ENCODE results near the gene PTPRN2. TPM values are rescaled to one million over a fixed set of nuclear protein-coding genes. Genes with fewer than 3 reads are reported as not detected.
"Not testable (repeated sequence)": the region's sequence is repeated elsewhere in the genome, so short reads cannot be mapped to it uniquely, and the experiment has no call there.

Gene PTPRN2
- total RNA-seq, 1 donor from 2014 or later = 2.4 TPM

DNA sequence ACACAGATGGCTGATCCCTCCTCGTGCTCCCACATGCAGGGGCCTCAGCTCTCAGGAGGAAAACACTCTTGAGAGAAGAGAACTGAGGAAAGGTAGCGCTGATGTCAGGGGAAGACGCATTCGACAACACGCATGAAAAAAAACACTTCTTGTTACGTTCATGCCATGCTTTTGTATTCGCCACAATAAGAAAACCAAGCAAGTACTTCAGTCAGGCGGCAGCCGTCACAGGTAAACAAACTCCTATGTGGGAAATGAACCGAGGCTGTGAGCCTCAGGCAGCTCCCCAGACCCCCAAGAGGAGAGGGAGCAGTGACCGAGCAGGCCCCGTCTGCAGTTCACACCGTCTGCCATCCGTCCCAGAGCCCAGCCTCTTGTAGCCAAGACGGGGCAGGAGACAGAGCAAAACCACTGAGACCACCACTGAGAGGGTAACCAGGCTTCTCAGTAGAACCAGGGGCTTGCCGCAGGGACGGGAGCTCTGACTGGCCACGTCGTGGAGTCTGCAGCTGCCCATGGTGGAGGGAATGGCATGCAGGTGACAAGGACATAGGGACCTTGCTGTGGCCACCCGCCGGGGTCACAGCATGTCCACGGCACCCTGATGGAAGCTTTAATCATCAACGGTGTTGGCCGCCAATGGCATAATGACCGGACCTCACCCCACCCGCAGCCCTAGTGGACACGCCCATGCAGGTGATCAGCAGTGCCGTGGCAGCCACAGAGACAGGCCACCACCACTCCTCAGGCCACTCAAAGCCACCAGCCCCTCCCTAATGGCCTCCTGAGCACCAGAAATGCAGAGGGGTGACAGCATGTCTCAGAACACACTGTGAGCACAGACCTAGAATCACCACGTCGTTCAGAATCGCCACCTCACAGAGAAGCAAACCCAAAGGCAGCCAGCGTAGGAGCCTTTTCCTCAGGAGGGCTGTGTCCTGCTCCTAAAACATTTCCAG, 304.3 kb downstream of the PTPRN2 start:
- no peak for DNase-seq (ENCODE audit: low read depth in 2 of 2)

DNA sequence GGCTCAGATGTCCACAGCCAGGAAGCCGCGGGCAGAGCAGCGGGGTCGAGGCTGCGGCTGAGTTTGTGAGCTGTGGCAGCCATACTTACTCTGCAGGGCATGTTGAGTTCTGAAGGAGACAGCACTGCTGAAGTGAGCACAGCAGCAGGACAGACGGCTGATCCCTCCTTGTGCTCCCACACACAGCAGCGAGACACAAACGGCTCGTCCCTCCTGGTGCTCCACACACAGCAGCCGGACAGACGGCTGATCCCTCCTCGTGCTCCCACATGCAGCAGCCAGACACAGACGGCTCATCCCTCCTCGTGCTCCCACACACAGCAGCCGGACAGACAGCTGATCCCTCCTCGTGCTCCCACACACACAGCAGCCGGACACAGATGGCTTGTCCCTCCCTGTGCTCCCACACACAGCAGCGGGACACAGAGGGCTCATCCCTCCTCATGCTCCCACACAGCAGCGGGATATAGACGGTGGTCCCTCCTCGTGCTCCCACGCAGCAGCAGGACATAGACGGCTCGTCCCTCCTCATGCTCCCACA, 305.1 kb downstream of the PTPRN2 start:
- no peak for DNase-seq (ENCODE audit: low read depth in 2 of 2)

DNA sequence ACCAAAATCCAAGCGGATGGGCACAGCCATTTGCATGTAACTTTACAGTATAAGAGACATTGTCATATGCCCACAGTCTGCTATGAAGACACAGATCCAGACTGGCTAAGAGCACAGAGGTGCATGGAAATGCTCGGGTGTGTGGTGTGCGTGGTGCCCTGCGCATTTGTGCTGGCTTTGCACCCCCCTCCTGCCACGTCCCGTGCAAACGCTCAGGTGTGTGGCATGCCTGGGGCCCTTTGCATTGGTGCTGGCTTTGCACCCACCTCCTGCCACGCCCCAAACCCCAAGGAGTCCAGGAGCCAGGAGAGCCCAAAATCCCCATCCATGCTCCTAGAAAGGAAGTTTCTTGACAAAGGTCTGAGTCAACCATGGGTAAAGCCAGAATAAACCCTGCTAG, 306.2 kb downstream of the PTPRN2 start:
- no peak for DNase-seq (ENCODE audit: low read depth in 2 of 2)

DNA sequence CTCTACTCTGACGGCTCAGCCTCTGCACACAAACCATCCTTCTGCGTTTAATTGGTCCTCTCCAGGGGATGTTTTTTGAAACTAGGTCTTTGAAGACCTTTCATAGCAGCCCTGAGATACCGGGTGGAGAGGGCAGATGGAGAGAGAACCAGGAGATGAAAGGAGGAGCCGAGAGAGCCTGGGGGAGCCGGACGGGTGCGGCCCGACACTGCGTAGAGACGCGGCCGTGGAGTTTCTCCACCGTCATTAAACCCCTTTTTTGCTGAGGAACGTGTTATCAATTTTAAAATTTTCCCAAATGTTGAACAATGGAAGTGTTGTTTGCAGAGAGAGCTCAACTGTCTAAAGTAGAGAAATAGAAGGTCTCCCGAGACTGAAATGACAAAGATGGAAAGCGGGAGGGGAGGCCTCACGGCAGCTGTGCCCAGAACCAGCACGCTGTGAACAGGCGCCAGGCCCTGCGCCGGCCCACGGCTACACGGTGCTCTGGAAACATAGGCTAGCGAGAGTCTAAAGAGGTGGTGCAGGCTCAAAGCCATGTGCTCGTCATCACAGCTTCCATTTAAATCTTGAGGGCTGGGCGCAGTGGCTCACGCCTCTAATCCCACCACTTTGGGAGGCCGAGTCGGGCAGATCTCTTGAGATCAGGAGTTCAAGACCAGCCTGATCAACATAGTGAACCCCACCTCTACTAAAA, 307.0 kb downstream of the PTPRN2 start:
- DNase-seq (ENCODE audit: low read depth in 2 of 2) = no peak

DNA sequence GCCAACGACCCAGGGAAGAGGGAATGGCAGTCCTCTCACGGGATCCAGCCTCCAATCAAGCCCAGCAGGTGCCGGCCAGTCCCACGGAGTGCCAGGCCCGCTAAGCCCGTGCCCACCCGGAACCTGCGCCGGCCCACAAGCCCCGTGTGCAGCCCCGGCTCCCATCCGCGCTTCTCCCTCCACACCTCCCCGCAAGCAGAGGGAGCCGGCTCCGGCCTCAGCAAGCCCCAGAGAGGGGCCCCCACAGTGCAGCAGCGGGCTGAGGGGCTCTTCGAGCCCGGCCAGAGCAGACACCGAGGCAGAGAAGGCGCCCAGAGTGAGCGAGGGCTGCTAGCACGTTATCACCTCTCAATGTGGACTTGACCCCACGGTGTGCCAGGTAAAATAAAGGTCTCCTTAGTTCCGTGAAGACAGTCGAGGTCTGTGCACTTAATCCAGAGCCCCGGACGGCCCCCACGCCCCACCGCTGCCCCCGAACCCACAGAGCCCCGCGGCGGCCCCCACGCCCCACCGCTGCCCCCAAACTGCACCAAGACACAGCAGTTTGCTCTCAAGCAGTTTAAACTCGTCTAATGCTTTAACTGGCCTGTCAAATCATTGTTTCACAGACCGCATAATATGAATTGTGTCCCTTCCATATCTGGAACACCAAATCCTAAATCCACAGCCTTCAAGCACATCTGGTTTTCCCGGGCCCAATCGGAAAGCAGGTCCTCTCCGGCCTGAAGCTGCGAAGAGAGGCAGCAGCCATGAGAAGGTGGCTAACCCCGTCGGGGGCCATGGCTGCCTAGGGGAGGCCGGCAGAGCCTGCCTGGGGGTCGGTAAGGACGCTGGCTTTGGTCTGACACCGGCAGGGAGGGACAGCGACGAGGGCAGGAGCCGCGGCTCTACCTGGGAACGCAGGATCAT, 307.8 kb downstream of the PTPRN2 start:
- no peak for DNase-seq (ENCODE audit: low read depth in 2 of 2)

DNA sequence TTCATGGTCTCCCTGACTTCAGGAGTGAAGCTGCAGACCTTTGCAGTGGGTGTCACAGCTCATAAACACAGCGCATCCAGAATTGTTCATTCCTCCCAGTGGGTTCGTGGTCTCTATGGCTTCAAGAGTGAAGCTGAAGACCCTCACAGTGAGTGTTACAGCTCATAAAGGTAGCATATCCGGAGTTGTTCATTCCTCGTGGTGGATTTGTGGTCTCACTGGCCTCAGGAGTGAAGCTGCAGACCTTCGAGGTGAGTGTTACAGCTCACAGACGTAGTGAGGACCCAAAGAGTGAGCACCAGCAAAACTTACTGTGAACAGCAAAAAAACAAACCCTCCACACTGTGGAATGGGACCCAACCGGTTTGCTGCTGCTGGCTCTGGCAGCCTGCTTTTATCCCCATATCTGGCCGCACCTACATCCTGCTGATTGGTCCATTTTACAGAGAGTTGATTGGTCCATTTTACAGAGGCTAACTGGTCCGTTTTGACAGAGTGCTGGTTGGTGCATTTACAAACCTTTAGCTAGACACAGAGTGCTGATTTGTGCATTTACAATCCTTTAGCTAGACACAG, 308.8 kb downstream of the PTPRN2 start:
- DNase-seq (ENCODE audit: low read depth in 2 of 2) = no peak

DNA sequence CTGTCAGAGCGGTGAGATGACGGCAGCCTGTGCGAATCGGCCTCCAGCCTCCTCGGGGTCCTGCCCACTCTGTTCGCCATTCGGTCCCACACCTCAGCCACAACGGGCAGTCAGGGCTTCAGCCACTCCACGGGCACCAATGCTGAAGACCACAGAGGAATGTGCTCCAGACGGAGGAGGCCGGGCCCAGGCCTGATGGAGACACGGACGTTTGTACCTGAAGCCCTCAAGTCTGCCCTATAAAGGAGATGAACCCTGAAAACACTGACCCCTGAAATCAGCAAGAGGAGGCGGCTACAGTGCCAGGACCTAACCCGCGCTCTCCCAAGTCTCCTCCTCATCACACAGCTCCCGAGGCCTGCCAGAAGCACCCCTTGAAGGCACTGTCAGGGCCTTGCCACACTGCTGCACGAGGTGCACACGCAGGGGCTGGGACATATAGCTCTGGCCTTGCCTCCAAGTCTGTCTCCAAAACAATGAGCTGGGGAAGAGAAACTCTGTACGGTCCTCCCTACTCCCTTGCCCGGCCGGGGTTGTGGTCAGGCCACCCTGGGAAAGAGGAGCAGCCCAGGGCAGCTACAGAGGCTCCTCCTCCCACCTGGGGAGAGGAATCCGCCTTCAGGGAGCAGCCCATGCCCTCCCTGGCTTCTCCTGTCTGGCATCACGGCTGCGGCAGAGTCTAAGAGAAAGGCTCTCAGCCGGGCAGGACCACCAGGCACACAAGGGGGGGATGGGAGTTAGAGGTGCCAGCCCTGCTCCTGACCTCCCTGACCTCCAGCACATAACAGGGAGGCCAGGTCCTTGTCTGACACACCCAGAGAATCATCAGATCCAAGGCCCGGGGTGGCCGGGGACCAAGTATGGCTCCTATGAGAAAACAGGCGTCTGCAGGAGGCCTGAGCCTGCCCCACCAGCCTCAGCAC, 310.1 kb downstream of the PTPRN2 start:
- DNase-seq (ENCODE audit: low read depth in 2 of 2) = no peak

DNA sequence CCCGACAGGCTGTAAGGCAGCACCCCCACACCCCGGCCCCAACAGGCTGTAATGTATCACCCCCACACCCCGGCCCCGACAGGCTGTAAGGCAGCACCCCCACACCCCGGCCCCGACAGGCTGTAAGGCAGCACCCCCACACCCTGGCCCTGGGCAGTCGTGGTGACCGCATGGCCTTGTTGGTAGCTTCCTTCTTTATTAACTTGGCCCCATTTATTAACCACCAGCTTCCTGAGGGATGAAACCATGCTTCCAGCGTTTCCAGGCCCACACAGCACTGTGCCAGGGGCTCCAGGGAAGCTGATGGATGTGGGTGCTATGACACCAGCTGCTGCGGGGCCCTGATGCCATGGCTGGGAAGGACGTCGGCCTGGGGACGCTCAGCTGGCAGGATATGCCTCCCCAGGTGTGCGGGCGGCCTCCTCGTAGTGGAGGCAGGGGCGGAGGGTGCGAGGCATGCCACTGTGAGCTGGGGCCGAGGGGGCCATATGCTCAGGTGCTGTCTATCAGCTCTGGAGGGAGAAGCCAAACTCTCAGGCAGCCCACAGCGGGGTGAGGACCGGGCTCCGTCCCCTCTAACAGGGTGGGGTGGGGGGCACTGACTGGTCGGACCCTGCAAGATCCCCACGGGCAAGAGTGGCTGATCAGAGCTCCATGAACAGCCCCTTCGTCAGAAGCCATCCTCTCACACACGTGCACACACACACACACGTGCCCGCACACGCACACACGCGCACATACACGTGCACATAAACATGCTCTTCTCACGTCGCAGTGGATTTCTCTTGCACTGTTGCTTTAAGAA, 311.0 kb downstream of the PTPRN2 start:
- DNase-seq (ENCODE audit: low read depth in 2 of 2) = no peak

DNA sequence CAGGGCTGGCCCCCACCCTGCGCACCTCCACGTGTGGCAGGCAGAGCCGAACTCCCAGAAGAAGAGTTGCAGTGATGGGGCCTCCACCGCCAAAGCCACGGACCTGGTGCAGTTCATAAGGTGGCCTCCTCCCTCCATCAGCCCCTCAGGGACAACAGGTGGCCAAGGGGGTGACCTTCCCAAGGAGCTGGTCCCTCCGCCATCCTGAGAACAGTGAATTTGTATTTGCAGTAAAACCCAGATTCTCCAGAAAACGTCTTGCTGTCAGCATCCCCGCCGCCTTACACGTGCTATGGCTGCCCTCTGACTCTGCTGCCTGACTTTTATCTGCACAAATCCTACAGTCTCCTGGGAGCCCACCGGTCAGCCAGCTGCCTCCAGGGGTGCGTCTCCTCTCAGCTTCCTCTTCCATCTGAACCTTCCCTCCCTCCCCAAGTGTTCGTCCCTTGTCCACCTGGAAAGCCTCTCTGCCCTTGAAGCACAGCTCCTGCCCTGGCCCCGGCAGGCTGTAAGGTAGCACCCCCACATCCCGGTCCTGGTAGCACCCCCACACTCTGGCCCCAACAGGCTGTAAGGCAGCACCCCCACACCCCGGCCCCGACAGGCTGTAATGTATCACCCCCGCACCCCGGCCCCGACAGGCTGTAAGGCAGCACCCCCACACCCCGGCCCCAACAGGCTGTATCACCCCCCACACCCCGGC, 311.8 kb downstream of the PTPRN2 start:
- DNase-seq (ENCODE audit: low read depth in 2 of 2) = no peak

DNA sequence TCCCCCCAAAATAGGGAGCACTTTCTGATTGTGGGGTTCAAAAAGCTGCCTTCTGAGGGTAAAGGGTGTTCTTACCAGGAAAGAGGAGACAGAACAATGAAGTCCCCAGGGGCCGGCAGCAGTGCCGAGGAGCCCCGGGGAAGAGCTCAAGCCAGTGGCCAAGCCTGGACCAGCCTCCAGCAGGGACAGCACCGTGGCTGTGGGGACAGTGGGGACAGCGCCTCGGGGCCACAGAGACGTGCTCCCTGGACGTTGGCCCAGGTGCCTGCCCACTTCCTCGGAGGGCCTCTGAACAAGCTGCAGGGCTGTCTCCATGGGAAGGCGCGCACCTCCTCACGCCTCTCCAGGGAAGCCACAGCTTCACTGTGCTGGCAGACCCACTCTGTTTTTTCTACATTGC, 312.6 kb downstream of the PTPRN2 start:
- DNase-seq (ENCODE audit: low read depth in 2 of 2) = no peak

DNA sequence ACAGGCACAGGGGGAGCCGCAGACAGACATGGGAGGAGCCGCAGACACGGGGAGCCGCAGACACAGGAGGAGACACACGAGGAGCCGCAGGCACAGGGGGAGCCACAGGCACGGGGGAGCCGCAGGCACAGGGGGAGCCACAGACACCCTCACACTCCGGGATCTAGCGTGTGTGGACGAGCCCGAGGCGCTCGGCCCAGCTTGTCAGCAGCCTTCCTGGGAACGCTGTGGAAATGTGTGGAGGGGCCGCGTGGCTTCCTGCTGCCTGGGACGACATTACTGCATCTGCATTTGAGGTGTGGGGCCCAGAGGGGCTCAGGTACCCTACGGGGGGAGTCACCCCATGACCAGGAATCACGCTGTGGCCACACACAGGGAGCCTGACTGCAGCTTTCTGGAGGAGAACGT, 313.2 kb downstream of the PTPRN2 start:
- no peak for DNase-seq (ENCODE audit: low read depth in 2 of 2)

DNA sequence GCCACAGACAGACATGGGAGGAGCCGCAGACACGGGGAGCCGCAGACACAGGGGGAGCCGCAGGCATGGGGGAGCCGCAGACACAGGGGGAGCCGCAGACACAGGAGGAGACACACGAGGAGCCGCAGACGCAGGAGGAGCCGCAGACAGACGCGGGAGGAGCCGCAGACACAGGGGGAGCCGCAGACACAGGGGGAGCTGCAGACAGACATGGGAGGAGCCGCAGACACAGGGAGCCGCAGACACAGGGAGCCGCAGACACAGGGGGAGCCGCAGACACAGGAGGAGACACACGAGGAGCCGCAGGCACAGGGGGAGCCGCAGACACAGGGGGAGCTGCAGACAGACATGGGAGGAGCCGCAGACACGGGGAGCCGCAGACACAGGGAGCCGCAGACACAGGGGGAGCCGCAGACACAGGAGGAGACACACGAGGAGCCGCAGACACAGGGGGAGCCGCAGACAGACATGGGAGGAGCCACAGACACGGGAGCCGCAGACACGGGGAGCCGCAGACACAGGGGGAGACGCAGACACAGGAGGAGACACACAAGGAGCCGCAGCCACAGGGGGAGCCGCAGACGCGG, 313.8 kb downstream of the PTPRN2 start:
- DNase-seq (ENCODE audit: low read depth in 2 of 2) = not testable (repeated sequence)

DNA sequence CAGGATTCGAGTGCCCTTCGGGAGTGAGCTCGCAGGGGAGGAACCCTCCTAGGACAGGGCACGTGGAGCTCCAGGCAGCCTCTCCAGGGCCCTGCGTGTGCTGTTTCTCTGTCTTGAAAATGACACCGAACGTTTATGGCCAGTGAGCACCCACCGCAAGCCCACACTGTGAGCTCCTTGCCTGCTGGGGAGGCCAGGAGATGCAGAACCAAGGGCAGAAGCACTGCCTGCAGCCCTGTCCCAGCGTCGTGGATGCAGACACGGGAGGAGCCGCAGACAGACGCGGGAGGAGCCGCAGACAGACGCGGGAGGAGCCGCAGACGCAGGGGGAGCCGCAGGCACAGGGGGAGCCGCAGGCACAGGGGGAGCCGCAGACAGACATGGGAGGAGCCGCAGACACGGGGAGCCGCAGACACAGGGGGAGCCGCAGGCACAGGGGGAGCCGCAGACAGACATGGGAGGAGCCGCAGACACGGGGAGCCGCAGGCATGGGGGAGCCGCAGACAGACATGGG, 314.4 kb downstream of the PTPRN2 start:
- DNase-seq (ENCODE audit: low read depth in 2 of 2) = no peak

DNA sequence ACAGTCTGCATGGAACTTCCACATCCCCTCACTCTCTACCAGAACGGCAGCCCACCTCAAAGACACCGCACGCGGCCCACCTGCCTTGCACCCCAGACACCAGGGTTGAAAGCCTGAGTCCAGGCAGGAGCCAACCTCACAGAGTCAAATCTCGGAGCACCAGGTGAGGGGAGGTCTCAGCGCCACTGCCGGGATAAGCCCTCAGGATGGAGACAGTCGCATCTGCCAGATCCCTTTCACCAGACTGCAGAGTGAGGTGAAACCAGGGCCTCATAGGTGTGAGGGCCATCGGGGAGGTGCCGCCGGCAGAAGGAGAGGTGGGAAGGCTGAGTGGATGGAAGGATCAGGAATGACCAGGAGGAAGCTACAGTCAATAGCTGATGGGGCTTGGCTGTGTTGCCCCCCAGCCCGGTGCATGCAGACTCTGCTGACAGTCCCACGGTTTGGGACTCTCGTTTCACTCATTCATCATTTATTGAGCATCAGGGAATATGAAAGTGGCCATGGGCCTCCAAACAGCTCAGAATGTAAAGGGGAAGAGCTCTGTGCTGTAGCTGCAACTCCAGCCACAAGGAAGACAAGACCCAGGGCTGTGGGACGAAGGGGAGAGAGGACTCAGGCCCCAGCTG, 315.0 kb downstream of the PTPRN2 start:
- no peak for DNase-seq (ENCODE audit: low read depth in 2 of 2)

DNA sequence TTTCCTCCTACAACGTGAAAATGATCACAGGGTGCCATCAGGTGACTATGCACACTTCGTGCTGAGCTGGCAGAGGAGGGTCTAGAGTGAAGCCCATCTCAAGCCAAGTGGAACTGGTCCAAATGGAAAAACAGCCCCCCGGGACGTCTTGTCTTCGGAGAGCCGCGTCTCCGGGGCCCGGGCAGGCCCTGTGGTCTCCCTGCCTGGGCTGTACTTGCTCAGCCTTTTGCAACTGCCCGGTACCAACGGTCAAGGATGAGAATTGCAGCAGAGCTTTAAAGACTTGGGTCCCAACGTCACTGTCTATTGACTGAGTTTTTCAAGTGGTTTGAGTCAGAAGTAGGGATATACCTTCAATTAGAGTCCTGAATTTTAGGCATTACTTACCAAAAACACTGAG, 315.5 kb downstream of the PTPRN2 start:
- no peak for DNase-seq (ENCODE audit: low read depth in 2 of 2)

DNA sequence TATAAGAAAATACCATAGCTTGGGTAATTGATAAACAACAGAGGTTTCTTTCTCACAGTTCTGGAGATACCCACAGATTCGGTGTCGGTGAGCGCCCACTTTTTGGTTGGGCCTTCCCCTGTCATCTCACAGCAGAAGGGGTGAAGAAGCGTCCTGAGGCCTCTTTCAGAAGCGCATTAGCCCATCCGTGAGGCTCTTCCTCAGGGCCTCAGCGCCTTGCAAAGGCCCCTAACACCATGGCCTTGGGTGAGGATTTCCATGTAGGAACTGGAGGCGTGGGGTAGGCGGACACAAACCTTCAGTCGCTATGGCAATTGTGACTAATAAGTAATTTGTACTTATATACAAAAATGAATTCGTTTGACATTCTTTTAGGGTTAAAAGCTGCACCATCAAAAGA, 316.0 kb downstream of the PTPRN2 start:
- DNase-seq (ENCODE audit: low read depth in 2 of 2) = no peak

DNA sequence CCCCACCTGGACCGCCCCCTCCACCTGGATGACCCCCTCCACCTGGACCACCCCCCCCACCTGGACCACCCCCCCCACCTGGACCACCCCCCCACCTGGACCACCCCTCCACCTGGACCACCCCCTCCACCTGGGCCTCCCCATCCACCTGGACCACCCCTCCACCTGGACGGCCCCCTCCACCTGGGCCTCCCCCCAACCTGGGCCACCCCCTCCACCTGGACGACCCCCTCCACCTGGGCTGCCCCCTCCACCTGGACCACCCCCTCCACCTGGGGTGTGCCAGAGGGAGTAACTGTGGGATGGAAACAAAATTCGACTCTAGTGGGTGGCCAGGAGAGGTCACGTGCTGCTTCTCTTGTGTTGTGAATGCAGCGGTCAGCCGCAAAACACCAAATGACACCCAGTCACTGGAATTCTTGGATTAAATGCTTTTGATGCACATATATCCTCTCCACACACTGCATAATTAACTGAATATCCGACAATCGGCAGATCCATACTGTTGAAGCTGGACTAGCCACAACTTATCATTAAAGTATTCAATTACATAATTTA, 316.7 kb downstream of the PTPRN2 start:
- no peak for DNase-seq (ENCODE audit: low read depth in 2 of 2)
